GM23338 (cell line): ENCODE results near the gene PDXDC1.
A peak's percentile ranks its signal among the peaks of the same experiment; 100 is the strongest.
"Not testable (repeated sequence)": the region's sequence is repeated elsewhere in the genome, so short reads cannot be mapped to it uniquely, and the experiment has no call there.

Experiments used
- CREB1 ChIP-seq: fragments of 250-450 bp; sonication (Bioruptor Pico); IDR thresholded peaks from 2 replicates; pipeline ENCODE4 v1.5.0; 2020; ENCODE audit warnings: low read depth, mild to moderate bottlenecking, moderate library complexity
- CTCF ChIP-seq, 2 experiments: fragments of 200-600 bp in 1 of 2; sonication (generic) in 1 of 2; conservative IDR thresholded peaks; 2 replicates each; pipeline versions ENCODE4 v1.5.1 to v1.6.1; 2016 to 2017; ENCODE audit warnings: antibody characterized with exemption in 2 of 2, low read depth in 2 of 2, mild to moderate bottlenecking in 2 of 2, moderate library complexity in 1 of 2
- EZH2 ChIP-seq: fragments of 200-600 bp; sonication (generic); IDR thresholded peaks from one replicate; pipeline ENCODE4 v1.8.0; 2017; ENCODE audit warnings: antibody characterized with exemption, mild to moderate bottlenecking, low read depth; ENCODE audit not compliant: unreplicated experiment
- EZH2phosphoT487 ChIP-seq: fragments of 200-600 bp; sonication (generic); IDR thresholded peaks from one replicate; pipeline ENCODE4 v1.8.1; 2018; ENCODE audit warnings: antibody characterized with exemption; ENCODE audit not compliant: unreplicated experiment
- POLR2AphosphoS5 ChIP-seq: IDR thresholded peaks from 2 replicates; pipeline ENCODE4 v1.6.1; 2016; ENCODE audit warnings: antibody characterized with exemption, low read depth
- STAT1 ChIP-seq: IDR thresholded peaks from one replicate; pipeline ENCODE4 v1.6.1; 2016; ENCODE audit warnings: antibody characterized with exemption; ENCODE audit not compliant: unreplicated experiment
- ZNF462 ChIP-seq: fragments of 250-450 bp; sonication (Bioruptor Pico); IDR thresholded peaks from 2 replicates; pipeline ENCODE4 v1.5.0; 2020; ENCODE audit warnings: mild to moderate bottlenecking, moderate library complexity
- TF ChIP-seq, protein P1 (sequence below): IDR thresholded peaks from one replicate; pipeline ENCODE4 v1.6.1; 2018; ENCODE audit warnings: antibody characterized with exemption; ENCODE audit not compliant: unreplicated experiment

DNA sequence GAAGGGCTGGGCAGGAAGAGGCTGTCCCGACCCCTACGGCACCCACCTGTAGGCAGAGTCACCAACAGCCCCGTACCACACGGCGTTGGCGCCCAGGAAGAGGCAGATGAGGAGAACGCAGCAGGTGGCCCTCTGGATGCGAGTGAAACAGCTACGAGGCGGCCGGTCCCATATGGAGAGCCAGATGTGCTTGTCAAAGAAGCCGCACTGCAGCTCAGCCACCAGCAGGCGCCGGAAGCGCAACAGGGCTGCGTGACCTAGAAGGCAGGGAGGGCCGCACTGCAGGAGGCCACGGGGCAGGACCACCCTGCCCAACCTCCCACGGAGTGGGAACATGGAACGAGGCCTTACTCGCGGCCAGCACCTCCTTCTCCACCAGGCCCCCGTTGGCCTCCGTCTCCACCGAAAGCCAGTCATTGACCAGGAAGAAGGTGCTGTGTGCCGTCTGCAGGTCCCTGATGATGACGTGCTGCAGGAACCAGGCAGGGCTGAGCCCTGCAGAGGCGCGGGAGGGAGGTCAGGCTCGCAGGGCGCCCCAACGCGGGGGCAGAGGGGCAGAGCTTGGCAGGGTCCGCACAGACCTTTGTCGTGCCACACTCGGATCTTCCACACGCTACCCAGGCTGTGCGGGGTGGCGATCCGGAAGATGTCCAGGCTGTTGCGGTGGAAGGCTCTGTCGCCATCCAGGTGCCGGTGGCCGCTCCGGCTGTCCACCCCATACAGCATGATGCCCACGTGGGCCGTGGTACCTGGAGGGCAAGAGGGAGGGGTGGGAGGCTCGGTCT, 153.0 kb downstream of the PDXDC1 start:
- not testable (repeated sequence) for TF ChIP-seq EZH2phosphoT487; POLR2AphosphoS5; EZH2; STAT1; ZNF462 (CRISPR knock-in tag); CREB1 (CRISPR knock-in tag)
- 0 out of 4 replicates have a peak, but pooled peaks of 1 of the 2 experiments have one; percentile 1 for TF ChIP-seq CTCF (conservative IDR thresholded peaks at IDR 0.05; ENCODE audit: low read depth in 2 of 2)
- TF ChIP-seq, protein P1, sequence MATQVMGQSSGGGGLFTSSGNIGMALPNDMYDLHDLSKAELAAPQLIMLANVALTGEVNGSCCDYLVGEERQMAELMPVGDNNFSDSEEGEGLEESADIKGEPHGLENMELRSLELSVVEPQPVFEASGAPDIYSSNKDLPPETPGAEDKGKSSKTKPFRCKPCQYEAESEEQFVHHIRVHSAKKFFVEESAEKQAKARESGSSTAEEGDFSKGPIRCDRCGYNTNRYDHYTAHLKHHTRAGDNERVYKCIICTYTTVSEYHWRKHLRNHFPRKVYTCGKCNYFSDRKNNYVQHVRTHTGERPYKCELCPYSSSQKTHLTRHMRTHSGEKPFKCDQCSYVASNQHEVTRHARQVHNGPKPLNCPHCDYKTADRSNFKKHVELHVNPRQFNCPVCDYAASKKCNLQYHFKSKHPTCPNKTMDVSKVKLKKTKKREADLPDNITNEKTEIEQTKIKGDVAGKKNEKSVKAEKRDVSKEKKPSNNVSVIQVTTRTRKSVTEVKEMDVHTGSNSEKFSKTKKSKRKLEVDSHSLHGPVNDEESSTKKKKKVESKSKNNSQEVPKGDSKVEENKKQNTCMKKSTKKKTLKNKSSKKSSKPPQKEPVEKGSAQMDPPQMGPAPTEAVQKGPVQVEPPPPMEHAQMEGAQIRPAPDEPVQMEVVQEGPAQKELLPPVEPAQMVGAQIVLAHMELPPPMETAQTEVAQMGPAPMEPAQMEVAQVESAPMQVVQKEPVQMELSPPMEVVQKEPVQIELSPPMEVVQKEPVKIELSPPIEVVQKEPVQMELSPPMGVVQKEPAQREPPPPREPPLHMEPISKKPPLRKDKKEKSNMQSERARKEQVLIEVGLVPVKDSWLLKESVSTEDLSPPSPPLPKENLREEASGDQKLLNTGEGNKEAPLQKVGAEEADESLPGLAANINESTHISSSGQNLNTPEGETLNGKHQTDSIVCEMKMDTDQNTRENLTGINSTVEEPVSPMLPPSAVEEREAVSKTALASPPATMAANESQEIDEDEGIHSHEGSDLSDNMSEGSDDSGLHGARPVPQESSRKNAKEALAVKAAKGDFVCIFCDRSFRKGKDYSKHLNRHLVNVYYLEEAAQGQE, result not testable (repeated sequence)
